Measurements from ENCODE around the gene PBX1.

The PBX1 gene

GRCh38 chr1:164633997-164634396, 75.0 kb downstream of the PBX1 start:
- H3K4me3 ChIP-seq (replicated peaks; ENCODE audit: low read depth, low read length), result no peak overlapping the region
- TF ChIP-seq, protein P1, sequence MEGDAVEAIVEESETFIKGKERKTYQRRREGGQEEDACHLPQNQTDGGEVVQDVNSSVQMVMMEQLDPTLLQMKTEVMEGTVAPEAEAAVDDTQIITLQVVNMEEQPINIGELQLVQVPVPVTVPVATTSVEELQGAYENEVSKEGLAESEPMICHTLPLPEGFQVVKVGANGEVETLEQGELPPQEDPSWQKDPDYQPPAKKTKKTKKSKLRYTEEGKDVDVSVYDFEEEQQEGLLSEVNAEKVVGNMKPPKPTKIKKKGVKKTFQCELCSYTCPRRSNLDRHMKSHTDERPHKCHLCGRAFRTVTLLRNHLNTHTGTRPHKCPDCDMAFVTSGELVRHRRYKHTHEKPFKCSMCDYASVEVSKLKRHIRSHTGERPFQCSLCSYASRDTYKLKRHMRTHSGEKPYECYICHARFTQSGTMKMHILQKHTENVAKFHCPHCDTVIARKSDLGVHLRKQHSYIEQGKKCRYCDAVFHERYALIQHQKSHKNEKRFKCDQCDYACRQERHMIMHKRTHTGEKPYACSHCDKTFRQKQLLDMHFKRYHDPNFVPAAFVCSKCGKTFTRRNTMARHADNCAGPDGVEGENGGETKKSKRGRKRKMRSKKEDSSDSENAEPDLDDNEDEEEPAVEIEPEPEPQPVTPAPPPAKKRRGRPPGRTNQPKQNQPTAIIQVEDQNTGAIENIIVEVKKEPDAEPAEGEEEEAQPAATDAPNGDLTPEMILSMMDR (IDR thresholded peaks at IDR 0.05; ENCODE audit: low read depth, low read length, missing control alignments), result no peak
- no peak for DNase-seq (ENCODE audit: extremely low read depth, low read depth)

DNA sequence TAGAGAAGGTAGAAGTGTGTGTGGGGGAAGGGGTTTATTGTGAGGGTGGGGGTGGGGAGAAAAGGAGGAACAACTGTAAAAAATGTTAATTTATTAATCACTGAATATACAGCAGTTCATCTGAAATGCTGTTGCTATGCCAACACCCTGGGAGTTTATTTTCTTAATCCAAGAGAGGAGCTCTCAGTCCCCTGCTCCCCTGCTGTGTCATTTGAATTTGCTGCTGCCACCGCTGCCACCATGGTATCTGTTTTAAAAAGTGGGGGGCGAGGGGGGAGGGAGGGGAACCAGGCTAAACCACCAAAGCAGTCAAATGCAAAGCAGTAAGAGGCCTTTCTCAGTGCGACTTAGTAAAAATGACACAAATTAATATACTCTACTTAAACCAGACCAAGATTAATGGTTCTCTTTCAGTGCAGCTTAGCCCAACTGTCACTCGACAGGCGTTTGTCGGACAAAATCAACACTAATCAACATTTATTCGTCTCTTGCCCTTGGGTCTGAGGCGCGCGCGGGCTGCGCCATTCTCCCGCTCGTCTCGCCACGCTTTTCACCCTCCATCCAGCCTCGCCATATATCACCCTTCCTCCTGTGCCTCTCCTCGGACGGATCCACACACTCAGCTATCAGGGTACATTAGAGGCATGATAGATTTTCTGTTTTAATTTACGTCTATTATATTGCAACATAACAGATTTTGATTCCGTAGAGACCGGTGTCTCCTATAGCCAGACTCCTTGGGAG, 76.2 kb downstream of the PBX1 start:
- H3K4me3 ChIP-seq (replicated peaks; ENCODE audit: low read depth, low read length), result no peak overlapping the region
- DNase-seq (ENCODE audit: extremely low read depth, low read depth), result no peak
- TF ChIP-seq, protein P1 (IDR thresholded peaks at IDR 0.05; ENCODE audit: low read depth, low read length, missing control alignments), result no peak

- no peak overlapping the region for H3K4me3 ChIP-seq (replicated peaks; ENCODE audit: low read depth, low read length)
- no peak for DNase-seq (ENCODE audit: extremely low read depth, low read depth)
- TF ChIP-seq, protein P1 (IDR thresholded peaks at IDR 0.05; ENCODE audit: low read depth, low read length, missing control alignments), result no peak
Observed at GRCh38 chr1:164635803-164636731, 77.1 kb downstream of the PBX1 start.

DNA sequence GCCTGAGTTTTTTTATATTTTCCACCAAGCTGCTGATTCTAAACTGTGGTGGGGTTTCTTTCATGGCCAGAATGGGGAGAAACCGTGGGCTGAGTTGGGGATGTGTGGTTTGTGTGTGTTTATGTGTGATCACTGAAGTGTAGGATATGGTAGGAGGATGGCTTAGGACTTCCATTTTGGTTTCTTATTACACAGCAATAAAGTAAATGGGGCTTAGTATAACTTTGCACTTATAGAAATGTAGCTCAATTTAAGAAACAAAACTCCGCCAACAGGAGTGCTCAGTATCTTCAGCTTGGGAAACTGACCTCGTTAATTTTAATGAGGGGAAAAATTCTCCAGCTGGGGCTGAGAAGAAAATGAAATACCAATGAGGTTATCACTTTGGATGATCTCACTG, 77.8 kb downstream of the PBX1 start:
- DNase-seq (ENCODE audit: extremely low read depth, low read depth), result no peak
- H3K4me3 ChIP-seq (replicated peaks; ENCODE audit: low read depth, low read length), result no peak overlapping the region
- TF ChIP-seq, protein P1 (IDR thresholded peaks at IDR 0.05; ENCODE audit: low read depth, low read length, missing control alignments), result no peak

DNA sequence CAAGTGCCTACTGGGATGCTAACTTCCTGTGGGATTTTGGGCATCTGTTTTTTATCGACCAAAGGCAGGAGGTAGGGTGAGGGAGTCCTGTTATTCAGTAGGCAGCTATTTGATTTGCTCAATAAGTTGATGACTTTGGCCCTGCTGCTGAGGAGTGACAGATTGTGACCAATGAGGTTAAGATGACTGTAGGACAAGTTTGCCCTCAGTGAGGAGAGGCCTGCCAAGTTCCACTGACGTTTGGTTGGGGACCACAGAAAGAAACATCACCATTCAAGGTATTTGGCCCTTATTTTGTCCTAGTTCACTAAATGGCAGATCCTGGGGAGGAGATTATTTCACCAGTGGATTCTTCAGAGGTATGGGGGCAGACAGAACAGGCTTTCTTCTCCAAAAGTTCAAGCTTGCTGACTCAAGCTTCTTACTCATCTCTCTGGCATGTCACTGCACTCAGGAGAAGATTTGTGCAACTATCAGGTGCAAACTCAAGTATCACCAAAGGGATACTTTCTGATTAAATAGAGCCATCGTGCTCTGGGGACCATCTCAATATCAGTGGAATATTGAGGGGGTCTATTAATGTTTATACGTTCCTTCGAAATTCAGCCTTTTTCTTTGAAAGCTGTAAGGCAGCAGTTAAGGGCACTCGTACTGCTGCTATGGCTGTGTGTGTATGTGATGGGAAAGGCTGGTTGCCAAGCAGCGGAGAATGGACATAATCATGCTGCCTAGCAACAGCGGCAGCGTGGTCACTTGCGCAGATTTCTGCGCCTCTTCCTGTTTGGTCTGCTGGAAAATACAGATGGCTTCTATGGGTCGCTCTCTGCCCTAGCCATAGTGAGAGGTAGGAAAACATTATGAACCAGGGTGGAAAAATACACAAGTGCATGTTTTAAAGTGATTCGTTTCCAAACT, 78.7 kb downstream of the PBX1 start:
- TF ChIP-seq, protein P1 (IDR thresholded peaks at IDR 0.05; ENCODE audit: low read depth, low read length, missing control alignments), result no peak
- no peak for DNase-seq (ENCODE audit: extremely low read depth, low read depth)
- no peak overlapping the region for H3K4me3 ChIP-seq (replicated peaks; ENCODE audit: low read depth, low read length)

GRCh38 chr1:164638492-164639202, 79.7 kb downstream of the PBX1 start:
- DNase-seq (ENCODE audit: extremely low read depth, low read depth), result no peak
- H3K4me3 ChIP-seq (replicated peaks; ENCODE audit: low read depth, low read length), result no peak overlapping the region
- TF ChIP-seq, protein P1 (IDR thresholded peaks at IDR 0.05; ENCODE audit: low read depth, low read length, missing control alignments), result no peak

Measured in HFF-Myc (cell line).